Prostate gland (tissue), 2 donors: ENCODE data around the gene PLXDC1. TPM values are rescaled to one million over a fixed set of nuclear protein-coding genes. Genes with fewer than 3 reads are reported as not detected.

Experiments
- DNase-seq: peaks from one replicate; pipeline ENCODE4 v3.0.0-alpha.2; 2019; ENCODE audit warnings: low spot score
- H3K27ac ChIP-seq, 2 donors: fragments of 200-600 bp; sonication (generic); 2 replicates each; pipeline ENCODE4 v1.5.1; 2017 to 2019
- H3K27me3 ChIP-seq: fragments of 200-600 bp; sonication (generic); replicated peaks from 2 replicates; pipeline ENCODE4 v1.5.1; 2019; ENCODE audit not compliant: insufficient read depth
- H3K36me3 ChIP-seq, 2 donors: fragments of 200-600 bp; sonication (generic); 1 replicate in 1 of 2; 2 replicates in 1 of 2; pipeline versions ENCODE4 v1.5.1 to v1.8.1; 2017 to 2019
- H3K4me1 ChIP-seq: fragments of 200-600 bp; sonication (generic); replicated peaks from 2 replicates; pipeline ENCODE4 v1.5.1; 2019
- H3K4me3 ChIP-seq, 2 donors: fragments of 200-600 bp; sonication (generic); 2 replicates each; pipeline ENCODE4 v1.5.1; 2017 to 2019
- H3K9me3 ChIP-seq: fragments of 200-600 bp; sonication (generic); 2 replicates; pipeline ENCODE4 v1.5.1; 2017
- POLR2A ChIP-seq: fragments of 450-650 bp; IDR thresholded peaks from one replicate; pipeline ENCODE4 v1.6.1; 2016; ENCODE audit warnings: antibody characterized with exemption, mild to moderate bottlenecking
- POLR2AphosphoS5 ChIP-seq: sonication (generic); formaldehyde crosslinking; IDR thresholded peaks from one replicate; pipeline ENCODE4 v1.6.1; 2017; ENCODE audit warnings: antibody characterized with exemption
- WGBS: methylation state at CpG from one replicate; pipeline ENCODE4 v1.1.5; 2018; 5-methylcytosine and 5-hydroxymethylcytosine counted together
- intact Hi-C: fragments of 100-400 bp; cut with DNase I; formaldehyde crosslinking; loops from one replicate; pipeline ENCODE4 v1.14.2; 2022
- total RNA-seq, 2 donors: library from RNA; depleted of rRNA; stranded (reverse); fragments of >200 nt; gene quantifications; one replicate each; pipeline ENCODE4 v1.1.0, GENCODE V29; 2016
- TF ChIP-seq, protein P1 (sequence below), 4 experiments: fragments of 200-600 bp in 2 of 4; fragments of 450-650 bp in 2 of 4; sonication (generic) in 2 of 4; IDR thresholded peaks; 1 replicate in 3 of 4; 2 replicates in 1 of 4; pipeline ENCODE4 v1.5.1; 2016 to 2019; ENCODE audit warnings: antibody characterized with exemption in 4 of 4, mild to moderate bottlenecking in 2 of 4, moderate library complexity in 2 of 4

The PLXDC1 gene
- total RNA-seq, result 1 to 10 TPM; 3.9 to 5.4 TPM

DNA sequence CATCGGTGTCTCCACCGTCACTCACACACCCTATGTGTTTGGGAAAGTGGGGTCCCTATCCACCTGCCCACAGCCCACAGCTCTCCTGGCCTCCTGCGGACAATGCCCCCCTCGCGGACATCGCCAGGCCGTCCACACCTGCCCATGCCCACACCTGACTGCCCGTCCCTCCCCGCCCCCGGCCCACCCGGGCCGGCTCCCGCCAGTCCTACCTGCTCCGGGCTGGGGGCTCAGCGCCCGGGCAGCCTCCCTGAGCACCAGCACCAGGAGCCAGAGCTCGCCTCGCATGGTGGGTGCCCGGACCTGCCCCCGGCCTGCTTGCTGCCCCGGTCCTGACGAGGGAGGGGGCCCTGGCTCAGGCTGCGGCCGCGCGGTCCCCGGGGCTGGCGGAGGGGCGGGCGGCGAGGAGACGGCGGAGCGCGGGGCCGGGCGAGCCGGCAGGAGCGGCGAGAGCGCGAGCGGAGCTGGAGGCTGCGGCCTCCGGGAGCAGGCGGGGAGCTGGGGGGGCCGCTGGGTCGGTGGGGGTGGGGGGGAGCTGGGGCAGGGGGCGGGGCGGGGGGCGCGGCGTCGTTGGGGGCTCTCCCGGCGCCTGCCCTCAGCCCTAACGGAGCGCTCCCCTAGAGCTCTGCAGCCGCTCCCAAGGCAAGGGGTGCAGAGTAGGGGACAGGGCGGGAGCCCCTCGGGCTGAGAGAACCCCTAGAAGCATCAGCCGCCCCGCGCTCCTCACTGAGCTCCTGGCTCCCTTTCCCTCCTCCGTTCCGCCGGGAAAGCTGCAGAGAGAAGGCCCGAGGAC is at the start of gene PLXDC1:
Gene PLXDC1 (minus strand): TSS at position 488 of the 793 bp plus-strand sequence. CDS start 200 bp downstream, at position 288.
- WGBS, result 2% methylated on average over 42 of the region's 68 CpGs
- peak within 1 kb of the TSS; percentile 90 to 93 for H3K27ac ChIP-seq
- DNase-seq, result no peak
- H3K4me1 ChIP-seq, result no peaks in the 10 kb centered on the region
- intact Hi-C loops, result loop anchor here (5.0 to 10.0 kb wide), 4 partner anchors 84 to 407 kb away; partner anchors contain the start of gene PCGF2
- H3K27me3 ChIP-seq, result no peaks in the 10 kb centered on the region
- H3K9me3 ChIP-seq, result no peaks in the 10 kb centered on the region
- no peaks in the 10 kb centered on the region for H3K36me3 ChIP-seq
- TF ChIP-seq POLR2A (no peak), POLR2AphosphoS5 (no peak)
- TF ChIP-seq, protein P1, sequence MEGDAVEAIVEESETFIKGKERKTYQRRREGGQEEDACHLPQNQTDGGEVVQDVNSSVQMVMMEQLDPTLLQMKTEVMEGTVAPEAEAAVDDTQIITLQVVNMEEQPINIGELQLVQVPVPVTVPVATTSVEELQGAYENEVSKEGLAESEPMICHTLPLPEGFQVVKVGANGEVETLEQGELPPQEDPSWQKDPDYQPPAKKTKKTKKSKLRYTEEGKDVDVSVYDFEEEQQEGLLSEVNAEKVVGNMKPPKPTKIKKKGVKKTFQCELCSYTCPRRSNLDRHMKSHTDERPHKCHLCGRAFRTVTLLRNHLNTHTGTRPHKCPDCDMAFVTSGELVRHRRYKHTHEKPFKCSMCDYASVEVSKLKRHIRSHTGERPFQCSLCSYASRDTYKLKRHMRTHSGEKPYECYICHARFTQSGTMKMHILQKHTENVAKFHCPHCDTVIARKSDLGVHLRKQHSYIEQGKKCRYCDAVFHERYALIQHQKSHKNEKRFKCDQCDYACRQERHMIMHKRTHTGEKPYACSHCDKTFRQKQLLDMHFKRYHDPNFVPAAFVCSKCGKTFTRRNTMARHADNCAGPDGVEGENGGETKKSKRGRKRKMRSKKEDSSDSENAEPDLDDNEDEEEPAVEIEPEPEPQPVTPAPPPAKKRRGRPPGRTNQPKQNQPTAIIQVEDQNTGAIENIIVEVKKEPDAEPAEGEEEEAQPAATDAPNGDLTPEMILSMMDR (IDR thresholded peaks at IDR 0.05), result no peak
- peak within 1 kb of the TSS; percentile 50 to 62 for H3K4me3 ChIP-seq

DNA sequence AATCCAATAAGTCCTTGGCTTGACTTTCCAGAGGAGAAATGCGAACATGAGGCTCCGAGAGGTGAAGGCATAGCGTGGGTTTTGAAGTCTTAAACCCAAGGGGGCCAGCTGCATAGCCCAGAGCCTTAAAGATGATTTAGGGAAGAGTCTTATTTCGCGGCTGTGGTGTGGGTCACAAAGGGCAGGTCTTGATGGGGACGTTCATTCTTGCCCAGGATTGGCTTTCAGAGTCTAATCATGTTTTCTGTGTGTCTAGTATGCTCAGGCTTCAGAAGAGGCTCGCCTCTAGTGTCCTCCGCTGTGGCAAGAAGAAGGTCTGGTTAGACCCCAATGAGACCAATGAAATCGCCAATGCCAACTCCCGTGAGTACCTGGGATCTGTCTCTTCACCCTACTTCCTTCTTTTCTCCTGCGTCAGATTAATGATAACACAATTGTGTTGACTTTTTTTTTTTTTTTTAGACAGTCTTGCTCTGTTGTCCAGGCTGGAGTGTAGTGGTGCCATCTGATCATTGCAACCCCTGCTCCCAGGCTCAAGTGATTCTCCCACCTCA is 49.6 kb upstream of the PLXDC1 start:
- intact Hi-C loops, result no loop called here
- H3K27ac ChIP-seq, result peak overlapping the region; percentile 95 to 96
- peak overlapping the region; percentile 77 to 88 for H3K4me3 ChIP-seq
- no peaks in the 10 kb centered on the region for H3K27me3 ChIP-seq
- WGBS, result 33% methylated on average over 11 of the region's 11 CpGs
- DNase-seq, result no peak
- H3K36me3 ChIP-seq, result peaks cover 11 to 22% of the 10 kb centered on the region in 2 donors
- no peaks in the 10 kb centered on the region for H3K9me3 ChIP-seq
- peaks cover 6% of the 10 kb centered on the region for H3K4me1 ChIP-seq
- TF ChIP-seq, protein P1 (IDR thresholded peaks at IDR 0.05), result no peak
- TF ChIP-seq POLR2AphosphoS5 (no peak), POLR2A (no peak)

DNA sequence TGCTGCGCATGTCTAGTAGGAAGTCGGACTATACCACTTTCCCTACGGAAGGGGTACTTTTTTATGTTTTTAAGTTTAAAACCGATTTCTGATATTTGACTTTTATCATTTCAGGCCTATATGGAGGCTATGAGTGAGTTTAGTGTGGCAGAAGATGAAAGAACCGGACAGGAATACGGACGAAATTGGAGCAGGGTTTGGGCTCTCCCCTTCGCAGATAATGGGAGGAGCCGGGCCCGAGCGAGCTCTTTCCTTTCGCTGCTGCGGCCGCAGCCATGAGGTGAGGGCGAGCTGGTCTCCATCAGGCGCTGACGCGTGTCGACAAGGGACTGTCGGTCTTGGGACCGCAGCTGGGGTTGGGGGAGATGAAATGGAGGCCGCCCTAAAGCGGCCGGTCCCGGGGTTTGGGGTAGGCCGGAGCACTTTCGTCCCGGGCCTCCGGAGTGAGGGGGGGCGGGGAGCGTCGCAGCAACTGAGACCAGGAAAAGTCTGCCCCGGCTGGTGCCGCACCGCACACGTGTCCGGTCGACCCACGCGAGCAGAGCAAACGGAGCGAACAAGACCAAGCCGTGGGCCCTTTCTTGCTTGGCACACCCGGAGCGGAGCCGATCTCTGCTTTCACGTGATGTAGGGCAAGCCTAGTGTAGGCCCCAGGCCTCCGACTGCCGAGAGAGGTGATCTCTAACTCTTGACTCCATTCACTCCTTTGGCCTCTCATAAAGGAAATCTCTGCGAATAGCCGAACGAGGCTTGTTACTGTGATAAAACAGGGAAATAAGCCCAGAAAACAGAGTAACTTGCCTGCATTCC is 48.8 kb upstream of the PLXDC1 start, which contains the start of gene RPL19:
Gene RPL19 (plus strand): TSS at position 214 of the 810 bp plus-strand sequence. CDS start 62 bp downstream, at position 276.
- intact Hi-C loops, result no loop called here
- TF ChIP-seq POLR2A (no peak), POLR2AphosphoS5 (peak; percentile 70)
- H3K4me1 ChIP-seq, result peaks cover 6% of the 10 kb centered on the region
- peak within 1 kb of the TSS; percentile 77 to 88 for H3K4me3 ChIP-seq
- H3K27me3 ChIP-seq, result no peaks in the 10 kb centered on the region
- WGBS, result 0% methylated on average over 43 of the region's 52 CpGs
- peak; percentile 62 for DNase-seq
- H3K36me3 ChIP-seq, result peaks cover 11 to 22% of the 10 kb centered on the region in 2 donors
- no peaks in the 10 kb centered on the region for H3K9me3 ChIP-seq
- peak within 1 kb of the TSS; percentile 95 to 96 for H3K27ac ChIP-seq

DNA sequence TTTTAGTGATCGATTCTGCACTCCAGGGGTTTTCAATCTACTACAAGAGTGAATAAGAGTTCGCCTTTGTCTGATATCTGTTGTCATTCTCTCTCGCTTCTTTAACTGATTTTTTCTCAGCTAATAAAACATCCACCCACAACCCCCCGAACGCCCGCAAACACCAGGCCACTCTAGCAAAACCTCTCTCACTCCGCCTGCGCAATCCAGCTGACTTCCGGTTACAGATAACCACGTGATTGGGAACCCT is 48.3 kb upstream of the PLXDC1 start:
- TF ChIP-seq, protein P1 (IDR thresholded peaks at IDR 0.05), result no peak
- TF ChIP-seq POLR2AphosphoS5, result peak; percentile 99
- Histone ChIP-seq H3K9me3 (no peaks in the 10 kb centered on the region), H3K4me3 (peak overlapping the region; percentile 77 to 88), H3K4me1 (peaks cover 6% of the 10 kb centered on the region), H3K27me3 (no peaks in the 10 kb centered on the region), H3K27ac (peak overlapping the region; percentile 95 to 96), H3K36me3 (peaks cover 11 to 20% of the 10 kb centered on the region in 2 donors)
- peak; percentile 91 for DNase-seq
- WGBS, result under 1% methylated on average over 10 of the region's 10 CpGs
- intact Hi-C loops, result no loop called here

DNA sequence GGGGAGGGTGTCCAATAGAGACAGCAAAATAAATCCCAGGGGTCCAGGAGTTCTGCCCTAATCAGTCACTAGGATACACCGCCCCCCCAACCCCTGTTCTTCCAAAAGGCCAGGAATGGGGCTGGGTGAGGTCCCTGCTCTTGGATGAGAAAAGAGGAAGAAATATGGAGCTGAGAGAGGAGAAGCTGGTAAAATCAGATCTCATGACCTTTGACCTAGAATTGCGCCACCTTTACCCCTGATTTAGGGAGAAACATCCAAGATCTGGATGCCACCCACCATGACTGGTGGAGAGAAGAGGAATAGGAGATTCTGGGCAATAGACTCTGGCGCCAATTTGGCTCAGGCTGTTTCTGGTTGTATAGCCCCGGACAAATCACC is 46.7 kb upstream of the PLXDC1 start:
- DNase-seq, result no peak
- H3K4me3 ChIP-seq, result no peak overlapping the region
- WGBS, result 68% methylated on average over 4 of the region's 4 CpGs
- TF ChIP-seq, protein P1 (IDR thresholded peaks at IDR 0.05), result no peak
- TF ChIP-seq POLR2AphosphoS5, result no peak
- no peak for TF ChIP-seq POLR2A
- no peaks in the 10 kb centered on the region for H3K27me3 ChIP-seq
- H3K9me3 ChIP-seq, result no peaks in the 10 kb centered on the region
- H3K27ac ChIP-seq, result peak overlapping the region; percentile 61 to 75
- peaks cover 6% of the 10 kb centered on the region for H3K4me1 ChIP-seq
- intact Hi-C loops, result no loop called here
- peaks cover 0 to 8% of the 10 kb centered on the region in 2 donors for H3K36me3 ChIP-seq
